ENCODE measurements around the gene XKR7. TPM values are rescaled to one million over a fixed set of nuclear protein-coding genes. Genes with fewer than 3 reads are reported as not detected.

Gene XKR7
- total RNA-seq, 1 donor from 2014 or later: 0.07 TPM

GRCh38 chr20:32027643-32028042 is 59.7 kb downstream of the XKR7 start:
- H3K27me3 ChIP-seq: peaks cover 34% of the 10 kb centered on the region
- H2AFZ ChIP-seq (replicated peaks): no peak overlapping the region
- H3K9me3 ChIP-seq (ENCODE audit: low read depth): no peaks in the 10 kb centered on the region
- peaks cover 4% of the 10 kb centered on the region for H3F3A ChIP-seq (ENCODE audit: low read depth)
- Mint-ChIP-seq H3K36me3 (no peaks in the 10 kb centered on the region), H3K4me1 (peaks cover 26% of the 10 kb centered on the region), H3K27me3 (ENCODE audit: insufficient read depth, low read depth) (peaks cover 11% of the 10 kb centered on the region), H3K27ac (peak overlapping the region; percentile 29), H3K9me3 (no peaks in the 10 kb centered on the region), H3K4me3 (peak overlapping the region; percentile 86)
- H3K4me1 ChIP-seq: peaks cover 7% of the 10 kb centered on the region
- TF ChIP-seq EZH2phosphoT487 (IDR thresholded peaks at IDR 0.05) (no peak), CTCF (IDR thresholded peaks at IDR 0.05) (no peak), EZH2 (IDR thresholded peaks at IDR 0.05) (no peak)
- no peak for DNase-seq (ENCODE audit: low spot score)
- no peaks in the 10 kb centered on the region for H3K79me2 ChIP-seq (ENCODE audit: low read depth)
- H3K4me3 ChIP-seq: no peak overlapping the region
- no peak overlapping the region for H3K27ac ChIP-seq
- no peaks in the 10 kb centered on the region for H3K36me3 ChIP-seq
- H4K20me1 ChIP-seq (ENCODE audit: low read depth): peaks cover 4% of the 10 kb centered on the region
- H3K9ac ChIP-seq: no peak overlapping the region
- no peak overlapping the region for H3K4me2 ChIP-seq

- Histone ChIP-seq H4K20me1 (ENCODE audit: low read depth) (peaks cover 4% of the 10 kb centered on the region), H3K4me3 (no peak overlapping the region), H3K79me2 (ENCODE audit: low read depth) (no peaks in the 10 kb centered on the region), H3K9me3 (ENCODE audit: low read depth) (no peaks in the 10 kb centered on the region), H3K36me3 (no peaks in the 10 kb centered on the region), H3K4me2 (no peak overlapping the region), H3K9ac (no peak overlapping the region), H3K27ac (no peak overlapping the region), H3F3A (ENCODE audit: low read depth) (peaks cover 4% of the 10 kb centered on the region), H3K4me1 (peaks cover 6% of the 10 kb centered on the region), H2AFZ (replicated peaks) (no peak overlapping the region), H3K27me3 (peaks cover 45% of the 10 kb centered on the region)
- Mint-ChIP-seq H3K27ac (peak overlapping the region; percentile 84), H3K36me3 (no peaks in the 10 kb centered on the region), H3K27me3 (ENCODE audit: insufficient read depth, low read depth) (peaks cover 9% of the 10 kb centered on the region), H3K4me3 (peak overlapping the region; percentile 86), H3K4me1 (peaks cover 26% of the 10 kb centered on the region), H3K9me3 (no peaks in the 10 kb centered on the region)
- TF ChIP-seq CTCF (IDR thresholded peaks at IDR 0.05) (no peak), EZH2 (IDR thresholded peaks at IDR 0.05) (no peak), EZH2phosphoT487 (IDR thresholded peaks at IDR 0.05) (no peak)
- DNase-seq (ENCODE audit: low spot score): peak; percentile 59
Measured at GRCh38 chr20:32028647-32029372, 60.9 kb downstream of the XKR7 start.

- no peak for DNase-seq (ENCODE audit: low spot score)
- Mint-ChIP-seq H3K27ac (no peak overlapping the region), H3K9me3 (no peaks in the 10 kb centered on the region), H3K4me3 (peak overlapping the region; percentile 35), H3K36me3 (no peaks in the 10 kb centered on the region), H3K4me1 (peaks cover 24% of the 10 kb centered on the region), H3K27me3 (ENCODE audit: insufficient read depth, low read depth) (peaks cover 9% of the 10 kb centered on the region)
- Histone ChIP-seq H3K27ac (no peak overlapping the region), H3K4me2 (no peak overlapping the region), H3K27me3 (peaks cover 53% of the 10 kb centered on the region), H3K79me2 (ENCODE audit: low read depth) (no peaks in the 10 kb centered on the region), H4K20me1 (ENCODE audit: low read depth) (peaks cover 4% of the 10 kb centered on the region), H3K9ac (no peak overlapping the region), H2AFZ (replicated peaks) (no peak overlapping the region), H3F3A (ENCODE audit: low read depth) (peaks cover 4% of the 10 kb centered on the region), H3K36me3 (no peaks in the 10 kb centered on the region), H3K4me1 (no peaks in the 10 kb centered on the region), H3K9me3 (ENCODE audit: low read depth) (no peaks in the 10 kb centered on the region), H3K4me3 (no peak overlapping the region)
- TF ChIP-seq EZH2phosphoT487 (IDR thresholded peaks at IDR 0.05) (no peak), CTCF (IDR thresholded peaks at IDR 0.05) (no peak), EZH2 (IDR thresholded peaks at IDR 0.05) (no peak)
Measured at GRCh38 chr20:32029561-32029960, 61.6 kb downstream of the XKR7 start.

Data from neural progenitor cell (in vitro differentiated cells).